ENCODE results near the gene NPAT. TPM values are rescaled to one million over a fixed set of nuclear protein-coding genes. Genes with fewer than 3 reads are reported as not detected.
A peak's percentile ranks its signal among the peaks of the same experiment; 100 is the strongest.

Gene NPAT
- total RNA-seq, 4 donors from 2014 or later: 5.4 to 10.6 (median 7.5) TPM

DNA sequence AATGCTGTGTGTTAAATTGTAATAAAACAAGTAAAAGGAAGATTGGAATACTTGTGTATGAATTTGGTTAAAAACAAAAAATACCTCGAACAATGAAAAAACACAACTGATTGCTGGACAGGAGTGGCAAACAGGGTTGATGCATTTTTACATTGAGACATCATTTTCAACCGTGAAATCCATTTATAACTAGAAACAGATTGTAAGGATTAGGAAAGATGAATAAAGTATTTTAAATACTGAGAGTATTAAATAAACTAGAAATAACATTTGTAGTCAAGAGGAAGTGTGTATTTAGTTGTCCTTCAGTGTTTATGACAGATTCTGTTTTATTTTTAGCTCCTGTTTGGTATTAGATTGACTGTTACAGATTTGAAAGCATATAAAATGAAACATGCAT, 5.8 kb upstream of the NPAT start:
- TF ChIP-seq, protein P1, sequence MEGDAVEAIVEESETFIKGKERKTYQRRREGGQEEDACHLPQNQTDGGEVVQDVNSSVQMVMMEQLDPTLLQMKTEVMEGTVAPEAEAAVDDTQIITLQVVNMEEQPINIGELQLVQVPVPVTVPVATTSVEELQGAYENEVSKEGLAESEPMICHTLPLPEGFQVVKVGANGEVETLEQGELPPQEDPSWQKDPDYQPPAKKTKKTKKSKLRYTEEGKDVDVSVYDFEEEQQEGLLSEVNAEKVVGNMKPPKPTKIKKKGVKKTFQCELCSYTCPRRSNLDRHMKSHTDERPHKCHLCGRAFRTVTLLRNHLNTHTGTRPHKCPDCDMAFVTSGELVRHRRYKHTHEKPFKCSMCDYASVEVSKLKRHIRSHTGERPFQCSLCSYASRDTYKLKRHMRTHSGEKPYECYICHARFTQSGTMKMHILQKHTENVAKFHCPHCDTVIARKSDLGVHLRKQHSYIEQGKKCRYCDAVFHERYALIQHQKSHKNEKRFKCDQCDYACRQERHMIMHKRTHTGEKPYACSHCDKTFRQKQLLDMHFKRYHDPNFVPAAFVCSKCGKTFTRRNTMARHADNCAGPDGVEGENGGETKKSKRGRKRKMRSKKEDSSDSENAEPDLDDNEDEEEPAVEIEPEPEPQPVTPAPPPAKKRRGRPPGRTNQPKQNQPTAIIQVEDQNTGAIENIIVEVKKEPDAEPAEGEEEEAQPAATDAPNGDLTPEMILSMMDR (IDR thresholded peaks at IDR 0.05 in 4 of 5, conservative IDR thresholded peaks at IDR 0.05 in 1 of 5): no peak
- TF ChIP-seq POLR2A (IDR thresholded peaks at IDR 0.05): no peak
- no peaks in the 10 kb centered on the region for H3K27me3 ChIP-seq
- H3K27ac ChIP-seq: no peak overlapping the region
- ATAC-seq (no peak), DNase-seq (no peak)
- no peak overlapping the region for H3K4me3 ChIP-seq
- H3K4me1 ChIP-seq: peaks cover 17 to 19% of the 10 kb centered on the region in 2 donors
- intact Hi-C loops (cut with DNase I; ENCODE audit: low total_unique reads): loop anchor here (10.0 kb wide), 2 partner anchors 663 to 773 kb away; partner anchors contain the start of genes ALKBH8 and CWF19L2
- in situ Hi-C loops (cut with MboI; ENCODE audit: low sequenced_read_pairs in 4 of 4): loop anchor here in 2 of 4 donors (10.0 kb wide), 2 partner anchors 103 to 223 kb away; partner anchors contain the start of genes ACAT1 (in 2 of the 2) and CUL5 (in 1 of the 2)
- H3K9me3 ChIP-seq: no peaks in the 10 kb centered on the region
- peaks cover 0 to 36% of the 10 kb centered on the region in 2 donors for H3K36me3 ChIP-seq

DNA sequence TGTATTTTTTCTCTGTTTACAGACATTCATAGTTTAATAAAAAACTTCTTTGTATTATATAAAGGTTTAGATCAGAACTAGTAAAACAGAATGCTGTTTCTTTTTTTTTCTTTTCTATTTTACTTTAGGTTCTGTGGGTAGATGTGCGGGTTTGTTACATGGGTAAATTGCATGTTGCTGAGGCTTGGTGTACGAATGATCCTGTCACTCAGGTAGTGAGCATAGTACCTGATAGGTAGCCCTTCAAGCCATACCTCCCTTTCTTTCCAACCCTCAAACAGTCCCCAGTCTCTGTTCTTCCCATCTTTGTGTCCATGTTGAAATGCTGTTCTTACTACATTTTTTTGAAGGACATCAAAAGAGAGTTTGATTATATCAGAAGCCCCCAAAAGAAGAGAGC, 3.6 kb upstream of the NPAT start:
- in situ Hi-C loops (cut with MboI; ENCODE audit: low sequenced_read_pairs in 4 of 4) (loop anchor here in 2 of 4 donors (10.0 kb wide), 2 partner anchors 101 to 221 kb away; partner anchors contain the start of genes ACAT1 (in 2 of the 2) and CUL5 (in 1 of the 2)), intact Hi-C loops (cut with DNase I; ENCODE audit: low total_unique reads) (loop anchor here (10.0 kb wide), 2 partner anchors 661 to 771 kb away; partner anchors contain the start of genes ALKBH8 and CWF19L2)
- H3K27ac ChIP-seq: no peak overlapping the region
- ATAC-seq (no peak), DNase-seq (no peak)
- TF ChIP-seq, protein P1 (IDR thresholded peaks at IDR 0.05 in 4 of 5, conservative IDR thresholded peaks at IDR 0.05 in 1 of 5): no peak
- no peak for TF ChIP-seq POLR2A (IDR thresholded peaks at IDR 0.05)
- peaks cover 0 to 28% of the 10 kb centered on the region in 2 donors for H3K36me3 ChIP-seq
- no peaks in the 10 kb centered on the region for H3K9me3 ChIP-seq
- H3K4me1 ChIP-seq: peaks cover 22% of the 10 kb centered on the region in 2 donors
- no peak overlapping the region for H3K4me3 ChIP-seq
- H3K27me3 ChIP-seq: no peaks in the 10 kb centered on the region

DNA sequence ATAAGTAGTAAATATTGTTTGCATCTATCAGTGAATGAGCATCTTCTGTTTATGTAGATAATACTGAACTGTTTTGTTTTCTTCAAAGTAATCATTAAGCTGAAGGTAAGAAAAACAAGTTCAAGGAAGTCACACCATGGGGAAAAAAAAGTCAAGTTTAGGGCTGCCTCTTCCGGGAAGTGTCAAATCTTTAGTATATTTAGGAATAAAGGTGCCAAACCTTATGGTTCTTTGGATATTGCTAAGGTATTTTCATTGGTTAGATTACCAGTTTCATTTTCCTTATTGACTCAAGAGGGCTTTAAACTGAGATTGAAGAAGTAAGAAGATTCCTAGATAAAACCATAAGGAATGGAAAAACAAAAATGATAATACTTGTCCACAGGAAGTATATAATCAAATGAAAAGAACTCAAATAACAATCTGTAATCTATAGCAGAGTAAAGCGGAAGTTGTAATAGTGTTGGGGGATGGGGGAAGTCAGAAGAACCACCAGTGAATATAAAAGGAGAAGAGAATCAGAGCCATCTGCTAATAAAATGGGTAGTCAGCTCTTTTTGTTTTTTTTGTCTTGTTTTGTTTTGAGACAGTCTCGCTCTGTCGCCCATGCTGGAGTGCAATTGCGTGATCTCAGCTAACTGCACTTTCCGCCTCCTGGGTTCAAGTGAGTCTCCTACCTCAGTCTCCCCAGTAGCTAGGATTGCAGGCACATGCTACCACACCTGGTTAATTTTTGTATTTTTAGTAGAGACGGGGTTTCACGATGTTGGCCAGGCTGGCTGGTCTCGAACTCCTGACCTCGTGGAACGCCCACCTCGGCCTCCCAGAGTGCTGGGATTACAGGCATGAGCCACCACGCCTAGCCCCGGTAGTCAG, 2.7 kb upstream of the NPAT start:
- in situ Hi-C loops (cut with MboI; ENCODE audit: low sequenced_read_pairs in 4 of 4) (loop anchor here in 2 of 4 donors (5.0 to 10.0 kb wide), 3 partner anchors 100 to 242 kb away; partner anchors contain the start of genes ACAT1 (in 2 of the 2), C11orf65 (in 1 of the 2) and CUL5 (in 1 of the 2)), intact Hi-C loops (cut with DNase I; ENCODE audit: low total_unique reads) (loop anchor here (5.0 to 10.0 kb wide), 3 partner anchors 513 to 770 kb away; partner anchors contain the start of genes ALKBH8, CWF19L2 and SLN)
- TF ChIP-seq, protein P1 (IDR thresholded peaks at IDR 0.05 in 4 of 5, conservative IDR thresholded peaks at IDR 0.05 in 1 of 5): no peak
- TF ChIP-seq POLR2A (IDR thresholded peaks at IDR 0.05): no peak
- H3K4me3 ChIP-seq: peak overlapping the region in 2 of 4 donors; percentile 8 to 86
- H3K9me3 ChIP-seq: no peaks in the 10 kb centered on the region
- H3K4me1 ChIP-seq: peaks cover 27 to 31% of the 10 kb centered on the region in 2 donors
- DNase-seq (no peak), ATAC-seq (no peak)
- H3K36me3 ChIP-seq: peaks cover 0 to 20% of the 10 kb centered on the region in 2 donors
- peak overlapping the region; percentile 86 to 99 (median 96) for H3K27ac ChIP-seq
- no peaks in the 10 kb centered on the region for H3K27me3 ChIP-seq

DNA sequence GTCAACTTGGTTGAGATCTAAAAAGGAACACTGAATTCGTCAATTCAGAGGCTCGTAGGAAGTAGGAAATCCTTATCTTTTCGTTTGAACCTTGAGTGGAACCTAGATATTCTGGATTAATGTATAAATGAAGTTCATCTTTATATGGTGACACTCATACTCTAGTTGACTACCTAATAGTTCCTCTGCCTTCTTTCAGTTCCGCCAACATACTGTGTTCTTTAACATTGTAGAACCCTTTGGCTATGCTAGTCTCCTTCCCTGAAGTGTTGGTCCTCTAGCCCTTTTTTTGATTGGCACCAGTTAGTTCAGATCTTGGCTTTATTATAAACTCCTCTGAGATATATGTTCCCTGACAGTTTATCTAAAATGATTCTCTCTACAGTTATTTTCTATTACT, 1.9 kb upstream of the NPAT start:
- no peak for DNase-seq
- Histone ChIP-seq H3K9me3 (no peaks in the 10 kb centered on the region), H3K27ac (peak overlapping the region; percentile 86 to 99 (median 96)), H3K27me3 (no peaks in the 10 kb centered on the region), H3K4me1 (peaks cover 32 to 33% of the 10 kb centered on the region in 2 donors), H3K4me3 (peak overlapping the region; percentile 59 to 92 (median 87)), H3K36me3 (peaks cover 0 to 12% of the 10 kb centered on the region in 2 donors)
- intact Hi-C loops (cut with DNase I; ENCODE audit: low total_unique reads): loop anchor here (5.0 to 10.0 kb wide), 3 partner anchors 512 to 770 kb away; partner anchors contain the start of genes ALKBH8, CWF19L2 and SLN
- in situ Hi-C loops (cut with MboI; ENCODE audit: low sequenced_read_pairs in 4 of 4): loop anchor here in 2 of 4 donors (5.0 to 10.0 kb wide), 3 partner anchors 100 to 243 kb away; partner anchors contain the start of genes ACAT1 (in 2 of the 2), C11orf65 (in 1 of the 2) and CUL5 (in 1 of the 2)
- no peak for ATAC-seq
- TF ChIP-seq POLR2A (IDR thresholded peaks at IDR 0.05): no peak
- TF ChIP-seq, protein P1 (IDR thresholded peaks at IDR 0.05 in 4 of 5, conservative IDR thresholded peaks at IDR 0.05 in 1 of 5): no peak
